ENCODE results near the gene ST3GAL6. TPM values are rescaled to one million over a fixed set of nuclear protein-coding genes. Genes with fewer than 3 reads are reported as not detected.

ST3GAL6 gene
- polyA plus RNA-seq, 1 donor from 2014 or later, result 3.7 TPM

DNA sequence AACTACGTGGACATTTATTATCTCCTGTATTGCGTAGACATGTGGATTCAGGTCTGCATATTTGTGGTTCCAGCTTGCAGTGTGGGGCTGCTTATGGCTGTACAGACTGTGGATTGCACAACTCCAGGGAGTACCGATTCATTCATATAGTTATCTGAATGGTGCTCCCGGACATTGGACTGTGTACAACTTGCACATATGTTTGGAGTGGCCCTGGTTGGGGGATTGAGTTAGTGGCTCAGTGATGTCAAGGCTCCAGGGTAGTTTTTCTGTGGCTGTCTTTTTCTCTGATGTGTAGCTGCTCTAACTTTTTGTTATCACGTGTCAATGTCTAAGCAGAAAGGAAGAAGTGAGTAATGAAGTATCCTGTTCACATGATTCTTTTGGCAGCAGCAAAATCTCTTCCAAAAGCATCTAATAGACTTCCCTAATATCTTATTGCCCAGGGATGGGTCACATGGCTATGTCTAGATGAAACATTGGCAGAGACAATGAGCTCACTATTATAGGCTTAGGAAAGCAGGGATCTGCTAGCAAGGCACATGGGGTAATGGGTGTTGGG is 15.8 kb downstream of the ST3GAL6 start:
- Histone ChIP-seq H3K27me3 (ENCODE audit: insufficient read depth, low read depth, low read length) (no peaks in the 10 kb centered on the region), H3F3A (ENCODE audit: insufficient read depth, low read length, poor library complexity, severe bottlenecking) (no peaks in the 10 kb centered on the region), H3K9me2 (ENCODE audit: insufficient read depth, low read length) (no peaks in the 10 kb centered on the region), H3K9me3 (ENCODE audit: low read length) (no peaks in the 10 kb centered on the region), H3K9ac (ENCODE audit: low read length) (no peak overlapping the region), H3K4me2 (ENCODE audit: low read length) (no peak overlapping the region), H3K36me3 (ENCODE audit: insufficient read depth, low read length) (no peaks in the 10 kb centered on the region), H2AFZ (ENCODE audit: low read depth, low read length) (no peak overlapping the region), H4K20me1 (ENCODE audit: insufficient read depth) (no peaks in the 10 kb centered on the region), H3K4me3 (ENCODE audit: low read length) (no peak overlapping the region), H3K27ac (ENCODE audit: low read length) (no peak overlapping the region), H3K79me2 (replicated peaks; ENCODE audit: insufficient read depth, low read length) (no peaks in the 10 kb centered on the region)
- TF ChIP-seq EZH2 (IDR thresholded peaks at IDR 0.05; ENCODE audit: borderline replicate concordance, insufficient read depth, low read length, poor library complexity, severe bottlenecking), result no peak
- no peak for TF ChIP-seq TAF1 (IDR thresholded peaks at IDR 0.05; ENCODE audit: low read depth)
- no peak for TF ChIP-seq POLR2AphosphoS5 (IDR thresholded peaks at IDR 0.05)
- no peak for TF ChIP-seq EP300 (conservative IDR thresholded peaks at IDR 0.05; ENCODE audit: poor library complexity, severe bottlenecking)
- no peak for TF ChIP-seq SMC3 (conservative IDR thresholded peaks at IDR 0.05; ENCODE audit: poor library complexity)
- no peak for TF ChIP-seq MXI1 (conservative IDR thresholded peaks at IDR 0.05; ENCODE audit: poor library complexity, severe bottlenecking)
- TF ChIP-seq, protein P1, sequence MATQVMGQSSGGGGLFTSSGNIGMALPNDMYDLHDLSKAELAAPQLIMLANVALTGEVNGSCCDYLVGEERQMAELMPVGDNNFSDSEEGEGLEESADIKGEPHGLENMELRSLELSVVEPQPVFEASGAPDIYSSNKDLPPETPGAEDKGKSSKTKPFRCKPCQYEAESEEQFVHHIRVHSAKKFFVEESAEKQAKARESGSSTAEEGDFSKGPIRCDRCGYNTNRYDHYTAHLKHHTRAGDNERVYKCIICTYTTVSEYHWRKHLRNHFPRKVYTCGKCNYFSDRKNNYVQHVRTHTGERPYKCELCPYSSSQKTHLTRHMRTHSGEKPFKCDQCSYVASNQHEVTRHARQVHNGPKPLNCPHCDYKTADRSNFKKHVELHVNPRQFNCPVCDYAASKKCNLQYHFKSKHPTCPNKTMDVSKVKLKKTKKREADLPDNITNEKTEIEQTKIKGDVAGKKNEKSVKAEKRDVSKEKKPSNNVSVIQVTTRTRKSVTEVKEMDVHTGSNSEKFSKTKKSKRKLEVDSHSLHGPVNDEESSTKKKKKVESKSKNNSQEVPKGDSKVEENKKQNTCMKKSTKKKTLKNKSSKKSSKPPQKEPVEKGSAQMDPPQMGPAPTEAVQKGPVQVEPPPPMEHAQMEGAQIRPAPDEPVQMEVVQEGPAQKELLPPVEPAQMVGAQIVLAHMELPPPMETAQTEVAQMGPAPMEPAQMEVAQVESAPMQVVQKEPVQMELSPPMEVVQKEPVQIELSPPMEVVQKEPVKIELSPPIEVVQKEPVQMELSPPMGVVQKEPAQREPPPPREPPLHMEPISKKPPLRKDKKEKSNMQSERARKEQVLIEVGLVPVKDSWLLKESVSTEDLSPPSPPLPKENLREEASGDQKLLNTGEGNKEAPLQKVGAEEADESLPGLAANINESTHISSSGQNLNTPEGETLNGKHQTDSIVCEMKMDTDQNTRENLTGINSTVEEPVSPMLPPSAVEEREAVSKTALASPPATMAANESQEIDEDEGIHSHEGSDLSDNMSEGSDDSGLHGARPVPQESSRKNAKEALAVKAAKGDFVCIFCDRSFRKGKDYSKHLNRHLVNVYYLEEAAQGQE (IDR thresholded peaks at IDR 0.05; ENCODE audit: borderline replicate concordance), result no peak
- TF ChIP-seq, protein P2, sequence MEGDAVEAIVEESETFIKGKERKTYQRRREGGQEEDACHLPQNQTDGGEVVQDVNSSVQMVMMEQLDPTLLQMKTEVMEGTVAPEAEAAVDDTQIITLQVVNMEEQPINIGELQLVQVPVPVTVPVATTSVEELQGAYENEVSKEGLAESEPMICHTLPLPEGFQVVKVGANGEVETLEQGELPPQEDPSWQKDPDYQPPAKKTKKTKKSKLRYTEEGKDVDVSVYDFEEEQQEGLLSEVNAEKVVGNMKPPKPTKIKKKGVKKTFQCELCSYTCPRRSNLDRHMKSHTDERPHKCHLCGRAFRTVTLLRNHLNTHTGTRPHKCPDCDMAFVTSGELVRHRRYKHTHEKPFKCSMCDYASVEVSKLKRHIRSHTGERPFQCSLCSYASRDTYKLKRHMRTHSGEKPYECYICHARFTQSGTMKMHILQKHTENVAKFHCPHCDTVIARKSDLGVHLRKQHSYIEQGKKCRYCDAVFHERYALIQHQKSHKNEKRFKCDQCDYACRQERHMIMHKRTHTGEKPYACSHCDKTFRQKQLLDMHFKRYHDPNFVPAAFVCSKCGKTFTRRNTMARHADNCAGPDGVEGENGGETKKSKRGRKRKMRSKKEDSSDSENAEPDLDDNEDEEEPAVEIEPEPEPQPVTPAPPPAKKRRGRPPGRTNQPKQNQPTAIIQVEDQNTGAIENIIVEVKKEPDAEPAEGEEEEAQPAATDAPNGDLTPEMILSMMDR (IDR thresholded peaks at IDR 0.05; ENCODE audit: poor library complexity, severe bottlenecking), result no peak
- TF ChIP-seq RAD21 (conservative IDR thresholded peaks at IDR 0.05), result no peak

DNA sequence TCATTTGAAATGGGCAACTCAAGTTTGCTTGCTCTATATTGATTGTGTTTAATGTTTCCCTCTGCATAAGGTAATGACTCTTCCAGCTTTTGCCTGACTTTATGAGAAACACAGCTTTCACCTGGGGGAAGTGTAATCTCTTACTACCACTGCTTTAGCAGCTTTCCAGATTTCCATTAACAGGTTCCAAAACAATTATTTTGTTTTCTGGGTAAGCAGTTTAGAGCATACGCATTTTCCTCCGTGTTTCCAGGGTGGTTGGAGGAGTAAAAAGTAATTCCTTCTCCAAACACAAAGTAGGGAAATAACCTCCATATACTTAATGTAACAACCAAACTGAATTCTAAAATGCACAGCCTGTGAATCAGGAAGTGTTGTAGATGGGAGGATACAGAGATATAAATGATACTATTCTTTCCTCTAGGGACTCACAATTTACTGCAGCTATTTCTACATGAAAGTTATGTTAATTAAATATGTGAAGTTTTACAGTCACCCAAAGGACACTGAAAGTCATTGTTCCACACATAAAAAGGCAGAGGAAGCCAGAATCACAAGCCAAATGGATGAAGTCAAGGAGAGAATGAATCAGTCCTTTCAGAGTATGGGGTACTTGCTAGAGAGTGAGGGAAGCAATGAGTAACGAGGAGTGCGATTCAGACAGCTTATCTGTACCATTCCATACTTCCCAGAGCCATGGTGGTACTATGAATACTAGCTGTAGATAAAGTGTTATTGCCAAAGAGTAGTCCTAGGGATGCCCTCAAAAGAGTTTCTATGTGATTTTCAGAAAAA is 16.6 kb downstream of the ST3GAL6 start:
- no peak overlapping the region for H3K27ac ChIP-seq (ENCODE audit: low read length)

More for the DNA sequence above, 16.6 kb downstream of the ST3GAL6 start:
- H3K9me2 ChIP-seq (ENCODE audit: insufficient read depth, low read length), result no peaks in the 10 kb centered on the region
- H4K20me1 ChIP-seq (ENCODE audit: insufficient read depth), result no peaks in the 10 kb centered on the region
- no peak overlapping the region for H3K9ac ChIP-seq (ENCODE audit: low read length)
- no peak overlapping the region for H3K4me3 ChIP-seq (ENCODE audit: low read length)
- no peaks in the 10 kb centered on the region for H3K36me3 ChIP-seq (ENCODE audit: insufficient read depth, low read length)
- no peak overlapping the region for H3K4me2 ChIP-seq (ENCODE audit: low read length)
- no peaks in the 10 kb centered on the region for H3K79me2 ChIP-seq (replicated peaks; ENCODE audit: insufficient read depth, low read length)
- no peak overlapping the region for H2AFZ ChIP-seq (ENCODE audit: low read depth, low read length)
- no peaks in the 10 kb centered on the region for H3K9me3 ChIP-seq (ENCODE audit: low read length)
- no peaks in the 10 kb centered on the region for H3K27me3 ChIP-seq (ENCODE audit: insufficient read depth, low read depth, low read length)
- TF ChIP-seq POLR2AphosphoS5 (IDR thresholded peaks at IDR 0.05), result no peak
- no peak for TF ChIP-seq SMC3 (conservative IDR thresholded peaks at IDR 0.05; ENCODE audit: poor library complexity)
- no peak for TF ChIP-seq RAD21 (conservative IDR thresholded peaks at IDR 0.05)
- TF ChIP-seq, protein P1 (IDR thresholded peaks at IDR 0.05; ENCODE audit: borderline replicate concordance), result no peak
- no peak for TF ChIP-seq EP300 (conservative IDR thresholded peaks at IDR 0.05; ENCODE audit: poor library complexity, severe bottlenecking)
- TF ChIP-seq EZH2 (IDR thresholded peaks at IDR 0.05; ENCODE audit: borderline replicate concordance, insufficient read depth, low read length, poor library complexity, severe bottlenecking), result no peak
- no peak for TF ChIP-seq MXI1 (conservative IDR thresholded peaks at IDR 0.05; ENCODE audit: poor library complexity, severe bottlenecking)
- TF ChIP-seq, protein P2 (IDR thresholded peaks at IDR 0.05; ENCODE audit: poor library complexity, severe bottlenecking), result no peak
- TF ChIP-seq TAF1 (IDR thresholded peaks at IDR 0.05; ENCODE audit: low read depth), result no peak
- no peaks in the 10 kb centered on the region for H3F3A ChIP-seq (ENCODE audit: insufficient read depth, low read length, poor library complexity, severe bottlenecking)
